Astrocyte (in vitro differentiated cells and primary cell): ENCODE data around the gene PHC1.
A peak's percentile ranks its signal among the peaks of the same experiment; 100 is the strongest.

Experiments
- CTCF ChIP-seq: IDR thresholded peaks from 2 replicates; pipeline ENCODE4 v1.5.1; 2011; ENCODE audit warnings: low read depth, mild to moderate bottlenecking, inconsistent platforms, low read length, moderate library complexity; ENCODE audit not compliant: insufficient read depth
- EZH2 ChIP-seq: IDR thresholded peaks from 2 replicates; pipeline ENCODE4 v1.6.1; 2012; ENCODE audit warnings: mild to moderate bottlenecking, low read length, inconsistent platforms; ENCODE audit not compliant: insufficient read depth

DNA sequence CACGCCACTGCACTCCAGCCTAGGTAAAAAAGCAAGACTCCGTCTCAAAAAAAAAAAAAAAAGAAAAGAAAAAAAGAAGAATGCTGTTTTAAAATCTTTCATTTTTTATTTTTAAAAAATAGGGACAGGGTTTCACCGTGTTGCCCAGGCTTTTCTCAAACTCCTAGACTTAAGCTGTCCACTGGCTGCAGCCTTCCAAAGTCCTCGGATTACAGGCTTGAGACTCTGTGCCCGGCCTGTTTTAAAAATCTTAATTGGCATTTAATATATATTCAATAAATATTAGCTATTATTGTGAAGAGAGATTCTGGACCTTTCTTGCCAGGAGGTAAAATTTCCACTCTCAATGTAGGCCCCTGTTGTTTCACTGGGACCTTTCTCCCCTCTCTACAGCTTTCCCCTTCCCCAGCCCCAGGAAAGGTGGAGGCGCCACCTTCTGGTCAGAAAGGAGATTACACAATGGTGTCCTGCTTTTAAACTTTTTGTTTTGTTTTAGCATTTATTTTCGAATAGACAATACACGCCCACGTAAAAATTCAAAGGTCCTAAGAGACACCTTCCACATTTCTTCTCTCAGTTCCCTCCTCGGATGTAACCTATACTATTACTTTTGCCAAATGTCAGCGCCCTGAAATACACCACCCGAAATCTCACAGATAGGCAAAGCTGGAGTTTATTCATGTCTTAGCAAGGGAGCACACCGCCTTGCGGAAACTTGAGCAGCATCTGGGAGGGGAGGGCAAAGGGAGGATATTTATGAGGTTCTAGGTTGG is 23.8 kb upstream of the PHC1 start:
- TF ChIP-seq CTCF = peak; percentile 85
- no peak for TF ChIP-seq EZH2
